Right atrium auricular region (tissue), 2 donors: ENCODE results near the gene PLS1. TPM values are rescaled to one million over a fixed set of nuclear protein-coding genes. Genes with fewer than 3 reads are reported as not detected.

Source experiments
- DNase-seq: peaks from one replicate; pipeline ENCODE4 v3.0.0-alpha.2; 2019; ENCODE audit warnings: low spot score
- H3K27ac ChIP-seq, 2 donors: fragments of 200-600 bp; sonication (generic); 1 replicate in 1 of 2; 2 replicates in 1 of 2; pipeline ENCODE4 v1.5.1; 2016 to 2019
- H3K27me3 ChIP-seq, 2 donors: fragments of 200-600 bp; sonication (generic); one replicate each; pipeline versions ENCODE4 v1.5.1 to v1.6.0; 2017 to 2019
- H3K36me3 ChIP-seq: fragments of 200-600 bp; sonication (generic); one replicate; pipeline ENCODE4 v1.5.1; 2016
- H3K4me1 ChIP-seq, 2 donors: fragments of 200-600 bp; sonication (generic); one replicate each; pipeline versions ENCODE4 v1.5.1 to v1.6.0; 2017 to 2019
- H3K4me3 ChIP-seq, 2 donors: fragments of 200-600 bp; sonication (generic); 1 replicate in 1 of 2; 2 replicates in 1 of 2; pipeline ENCODE4 v1.5.1; 2017 to 2019; ENCODE audit warnings: mild to moderate bottlenecking in 1 of 2, moderate library complexity in 1 of 2
- H3K9me3 ChIP-seq, 2 donors: fragments of 200-600 bp; sonication (generic); one replicate each; pipeline ENCODE4 v1.5.1; 2019
- total RNA-seq, 2 donors: library from RNA; depleted of rRNA; stranded (reverse); fragments of >200 nt; gene quantifications; one replicate each; pipeline ENCODE4 v1.1.0, GENCODE V29; 2016
- TF ChIP-seq, protein P1 (sequence below), 2 donors: fragments of 200-600 bp; sonication (generic); IDR thresholded peaks; one replicate each; pipeline ENCODE4 v1.5.1; 2019; ENCODE audit warnings: antibody characterized with exemption in 2 of 2

Gene PLS1
- total RNA-seq, 2 donors from 2014 or later: 0.96 to 2.3 TPM

DNA sequence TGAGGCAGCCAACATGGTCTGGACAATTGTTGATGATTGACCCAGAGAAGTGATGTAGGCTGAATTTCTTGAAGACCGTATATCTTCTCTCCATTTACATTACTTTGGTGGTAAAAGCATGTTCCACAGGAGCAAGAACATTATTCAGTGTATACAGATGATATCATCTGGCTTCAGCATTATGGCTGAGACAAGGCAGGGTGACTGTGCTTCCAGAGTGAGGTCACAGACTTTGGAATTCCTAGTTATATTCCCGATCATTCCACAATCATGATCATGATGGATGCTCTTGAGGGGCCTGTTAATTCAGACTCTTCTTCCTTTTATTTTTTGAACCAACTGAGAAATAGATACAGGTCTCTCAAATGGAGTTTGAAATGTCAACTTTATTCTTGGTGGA is 19.0 kb downstream of the PLS1 start:
- no peak overlapping the region for H3K4me3 ChIP-seq
- TF ChIP-seq, protein P1, sequence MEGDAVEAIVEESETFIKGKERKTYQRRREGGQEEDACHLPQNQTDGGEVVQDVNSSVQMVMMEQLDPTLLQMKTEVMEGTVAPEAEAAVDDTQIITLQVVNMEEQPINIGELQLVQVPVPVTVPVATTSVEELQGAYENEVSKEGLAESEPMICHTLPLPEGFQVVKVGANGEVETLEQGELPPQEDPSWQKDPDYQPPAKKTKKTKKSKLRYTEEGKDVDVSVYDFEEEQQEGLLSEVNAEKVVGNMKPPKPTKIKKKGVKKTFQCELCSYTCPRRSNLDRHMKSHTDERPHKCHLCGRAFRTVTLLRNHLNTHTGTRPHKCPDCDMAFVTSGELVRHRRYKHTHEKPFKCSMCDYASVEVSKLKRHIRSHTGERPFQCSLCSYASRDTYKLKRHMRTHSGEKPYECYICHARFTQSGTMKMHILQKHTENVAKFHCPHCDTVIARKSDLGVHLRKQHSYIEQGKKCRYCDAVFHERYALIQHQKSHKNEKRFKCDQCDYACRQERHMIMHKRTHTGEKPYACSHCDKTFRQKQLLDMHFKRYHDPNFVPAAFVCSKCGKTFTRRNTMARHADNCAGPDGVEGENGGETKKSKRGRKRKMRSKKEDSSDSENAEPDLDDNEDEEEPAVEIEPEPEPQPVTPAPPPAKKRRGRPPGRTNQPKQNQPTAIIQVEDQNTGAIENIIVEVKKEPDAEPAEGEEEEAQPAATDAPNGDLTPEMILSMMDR (IDR thresholded peaks at IDR 0.05): no peak
- no peaks in the 10 kb centered on the region for H3K36me3 ChIP-seq
- no peaks in the 10 kb centered on the region for H3K27me3 ChIP-seq
- H3K27ac ChIP-seq: no peak overlapping the region
- H3K4me1 ChIP-seq: no peaks in the 10 kb centered on the region
- no peaks in the 10 kb centered on the region for H3K9me3 ChIP-seq
- no peak for DNase-seq

DNA sequence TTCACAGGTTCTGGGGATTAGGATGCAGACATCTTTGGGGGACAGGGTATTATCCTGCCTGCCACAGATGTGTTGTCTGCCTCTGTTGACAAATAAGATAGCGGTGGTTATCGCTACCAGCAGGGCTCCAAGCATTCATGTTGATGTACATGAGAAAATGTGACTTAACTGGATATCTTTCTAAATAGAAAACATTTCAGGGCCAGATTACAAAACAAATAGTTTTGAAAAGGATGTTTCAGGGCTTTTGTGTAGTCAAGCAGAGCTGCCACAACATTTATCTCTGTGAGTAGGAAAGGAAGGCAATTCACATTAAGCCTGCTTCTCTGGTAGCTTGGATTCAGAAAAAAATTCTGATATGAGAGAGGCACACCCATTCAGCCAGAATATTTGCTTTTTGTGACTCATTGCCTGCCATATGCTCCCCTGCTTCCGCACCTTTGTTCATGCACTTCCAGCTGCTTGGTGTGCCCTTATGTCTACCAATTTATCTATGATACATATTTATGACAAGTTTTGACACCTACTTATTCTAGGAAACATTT is 22.8 kb downstream of the PLS1 start:
- H3K27ac ChIP-seq: no peak overlapping the region
- no peak for DNase-seq
- TF ChIP-seq, protein P1 (IDR thresholded peaks at IDR 0.05): no peak
- no peak overlapping the region for H3K4me3 ChIP-seq
- no peaks in the 10 kb centered on the region for H3K27me3 ChIP-seq
- H3K36me3 ChIP-seq: no peaks in the 10 kb centered on the region
- no peaks in the 10 kb centered on the region for H3K4me1 ChIP-seq
- H3K9me3 ChIP-seq: no peaks in the 10 kb centered on the region

DNA sequence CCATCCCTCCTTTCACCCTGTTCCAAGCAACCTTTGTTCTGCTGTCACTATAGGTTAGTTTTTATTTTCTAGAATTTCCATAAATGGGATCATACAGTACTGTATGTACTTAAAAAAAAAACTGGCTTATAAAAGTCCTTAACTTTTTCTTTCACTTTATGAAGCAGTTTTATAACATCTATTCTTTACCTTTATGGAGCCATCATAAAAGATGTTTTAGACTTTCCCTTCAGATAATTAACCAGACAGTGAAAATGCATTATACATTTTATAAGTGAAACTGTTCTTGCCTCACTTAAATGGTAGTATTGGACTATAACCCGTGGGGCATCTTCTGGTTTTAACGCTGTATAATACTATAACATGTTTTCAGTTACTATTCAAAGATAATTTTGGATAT is 26.2 kb downstream of the PLS1 start:
- Histone ChIP-seq H3K27ac (no peak overlapping the region), H3K9me3 (no peaks in the 10 kb centered on the region), H3K27me3 (no peaks in the 10 kb centered on the region), H3K4me3 (no peak overlapping the region), H3K36me3 (no peaks in the 10 kb centered on the region), H3K4me1 (no peaks in the 10 kb centered on the region)
- DNase-seq: no peak
- TF ChIP-seq, protein P1 (IDR thresholded peaks at IDR 0.05): no peak

DNA sequence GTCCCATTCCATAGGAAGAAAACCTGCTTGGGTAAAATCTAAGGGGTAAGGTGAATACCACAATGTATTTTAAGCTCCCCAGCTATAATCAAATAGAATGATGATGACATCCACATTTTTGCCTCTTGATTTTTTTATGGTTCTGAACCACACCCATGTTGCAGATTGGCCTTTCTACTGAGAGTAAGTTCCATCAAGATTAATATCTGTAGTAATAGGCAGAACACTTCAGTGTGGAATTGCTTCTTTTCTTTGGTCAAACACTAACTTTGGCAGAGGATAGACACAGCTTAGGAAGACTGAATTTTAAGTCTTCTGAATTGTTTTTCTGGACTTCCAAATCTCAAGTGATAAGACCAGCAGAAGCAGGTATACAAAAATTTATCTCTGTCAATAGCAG is 27.0 kb downstream of the PLS1 start:
- no peak overlapping the region for H3K4me3 ChIP-seq
- TF ChIP-seq, protein P1 (IDR thresholded peaks at IDR 0.05): no peak
- DNase-seq: no peak
- no peaks in the 10 kb centered on the region for H3K27me3 ChIP-seq
- H3K36me3 ChIP-seq: no peaks in the 10 kb centered on the region
- no peaks in the 10 kb centered on the region for H3K4me1 ChIP-seq
- no peak overlapping the region for H3K27ac ChIP-seq
- H3K9me3 ChIP-seq: no peaks in the 10 kb centered on the region

DNA sequence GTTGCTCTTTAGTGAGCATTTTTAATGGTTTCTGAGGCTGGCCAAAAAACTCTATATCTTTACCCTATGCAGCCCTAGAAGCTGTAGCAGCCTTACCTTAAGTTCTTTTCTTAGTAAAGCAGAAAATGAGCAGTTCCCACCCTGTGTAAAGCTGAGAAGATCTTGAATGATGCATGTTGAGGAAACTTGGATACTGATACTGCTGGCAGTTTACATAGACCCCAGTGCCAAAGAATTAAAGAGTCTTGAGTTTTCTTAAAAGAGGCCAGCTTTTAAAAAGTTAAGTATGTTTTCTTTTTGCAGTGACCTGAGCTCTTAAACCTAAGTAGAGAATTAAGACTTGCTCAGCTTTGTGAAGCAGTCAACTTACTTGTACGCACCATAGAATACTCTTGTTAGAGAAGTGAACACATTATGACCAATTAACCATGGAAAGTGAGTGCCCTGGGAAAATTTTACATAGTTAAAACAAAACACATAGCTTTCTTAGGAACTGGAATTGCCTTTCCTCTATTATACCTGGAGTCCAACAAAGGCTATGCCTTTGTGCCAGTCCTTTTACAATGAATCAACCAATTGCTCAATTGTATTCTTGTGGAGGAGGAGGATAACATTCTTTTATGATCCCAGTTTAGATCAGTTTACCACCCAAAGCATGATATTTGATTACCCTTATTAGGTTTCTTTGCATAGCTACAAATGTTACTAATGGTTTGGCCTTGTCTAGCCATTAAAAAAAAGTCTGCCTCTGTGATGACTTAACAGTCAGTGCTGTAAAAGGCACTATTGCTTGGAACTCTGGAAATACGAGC is 28.4 kb downstream of the PLS1 start:
- Histone ChIP-seq H3K4me3 (no peak overlapping the region), H3K27me3 (no peaks in the 10 kb centered on the region), H3K27ac (no peak overlapping the region), H3K4me1 (no peaks in the 10 kb centered on the region), H3K36me3 (no peaks in the 10 kb centered on the region), H3K9me3 (no peaks in the 10 kb centered on the region)
- DNase-seq: no peak
- TF ChIP-seq, protein P1 (IDR thresholded peaks at IDR 0.05): no peak

DNA sequence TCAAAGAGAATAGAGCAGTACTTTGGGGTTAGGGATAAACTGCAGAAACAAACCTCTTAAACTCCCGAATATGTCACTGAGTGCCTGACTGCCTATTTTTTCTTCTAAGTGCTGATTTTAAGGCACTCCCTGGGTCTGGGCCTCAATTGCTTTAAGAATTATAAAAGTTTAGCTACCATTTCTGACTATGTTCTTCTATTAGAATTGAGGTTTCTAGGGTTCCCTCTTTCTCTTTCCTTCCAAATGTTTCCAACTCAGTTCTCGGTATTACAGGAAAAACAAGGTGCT is 28.9 kb downstream of the PLS1 start:
- Histone ChIP-seq H3K27me3 (no peaks in the 10 kb centered on the region), H3K9me3 (no peaks in the 10 kb centered on the region), H3K27ac (no peak overlapping the region), H3K4me3 (no peak overlapping the region), H3K36me3 (no peaks in the 10 kb centered on the region), H3K4me1 (no peaks in the 10 kb centered on the region)
- TF ChIP-seq, protein P1 (IDR thresholded peaks at IDR 0.05): no peak
- DNase-seq: no peak
